ENCODE results near the gene UBE2N.
"Not testable (repeated sequence)": the region's sequence is repeated elsewhere in the genome, so short reads cannot be mapped to it uniquely, and the experiment has no call there.

The UBE2N gene

DNA sequence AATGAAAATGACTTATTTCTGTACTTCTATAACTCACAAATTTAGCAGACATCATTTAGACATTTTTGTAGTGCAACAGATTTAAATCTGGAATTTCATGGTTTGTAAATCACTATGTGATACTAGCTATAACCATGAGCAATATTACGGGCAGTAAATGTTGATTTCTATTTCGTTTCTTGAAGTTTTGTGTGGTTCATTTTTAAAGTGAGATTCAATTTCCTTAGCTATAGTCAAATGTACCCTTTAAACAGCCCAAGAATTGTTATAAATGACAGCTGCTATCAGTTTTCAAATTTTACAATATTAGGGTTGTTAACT lies 33.8 kb downstream of the UBE2N start:
- no peak for DNase-seq (ENCODE audit: insufficient read length)
- TF ChIP-seq POLR2AphosphoS5 (IDR thresholded peaks at IDR 0.05; ENCODE audit: low read depth, low read length) (no peak), TAF1 (IDR thresholded peaks at IDR 0.05; ENCODE audit: borderline replicate concordance, low read depth, low read length) (no peak), POLR2A (IDR thresholded peaks at IDR 0.05; ENCODE audit: low read depth, low read length) (no peak)
- FAIRE-seq: no peak

GRCh38 chr12:93407054-93407962 lies 34.4 kb downstream of the UBE2N start:
- TF ChIP-seq TAF1 (IDR thresholded peaks at IDR 0.05; ENCODE audit: borderline replicate concordance, low read depth, low read length) (no peak), POLR2AphosphoS5 (IDR thresholded peaks at IDR 0.05; ENCODE audit: low read depth, low read length) (no peak), POLR2A (IDR thresholded peaks at IDR 0.05; ENCODE audit: low read depth, low read length) (no peak; the same call in 1 of the 2 replicates)
- no peak for FAIRE-seq
- no peak for DNase-seq (ENCODE audit: insufficient read length)

GRCh38 chr12:93404961-93405849 lies 36.5 kb downstream of the UBE2N start:
- DNase-seq (ENCODE audit: insufficient read length) (no peak), FAIRE-seq (no peak)
- TF ChIP-seq POLR2A (IDR thresholded peaks at IDR 0.05; ENCODE audit: low read depth, low read length): no peak; the same call in none of the 2 replicates
- TF ChIP-seq TAF1 (IDR thresholded peaks at IDR 0.05; ENCODE audit: borderline replicate concordance, low read depth, low read length): no peak
- peak; percentile 47; the same call in 1 of the 2 replicates for TF ChIP-seq POLR2AphosphoS5 (IDR thresholded peaks at IDR 0.05; ENCODE audit: low read depth, low read length)

- FAIRE-seq (no peak), DNase-seq (ENCODE audit: insufficient read length) (no peak)
- TF ChIP-seq POLR2A (IDR thresholded peaks at IDR 0.05; ENCODE audit: low read depth, low read length): peak; percentile 62
- no peak for TF ChIP-seq TAF1 (IDR thresholded peaks at IDR 0.05; ENCODE audit: borderline replicate concordance, low read depth, low read length)
- TF ChIP-seq POLR2AphosphoS5 (IDR thresholded peaks at IDR 0.05; ENCODE audit: low read depth, low read length): peak; percentile 58
Observed at GRCh38 chr12:93403988-93404803, 37.6 kb downstream of the UBE2N start.

DNA sequence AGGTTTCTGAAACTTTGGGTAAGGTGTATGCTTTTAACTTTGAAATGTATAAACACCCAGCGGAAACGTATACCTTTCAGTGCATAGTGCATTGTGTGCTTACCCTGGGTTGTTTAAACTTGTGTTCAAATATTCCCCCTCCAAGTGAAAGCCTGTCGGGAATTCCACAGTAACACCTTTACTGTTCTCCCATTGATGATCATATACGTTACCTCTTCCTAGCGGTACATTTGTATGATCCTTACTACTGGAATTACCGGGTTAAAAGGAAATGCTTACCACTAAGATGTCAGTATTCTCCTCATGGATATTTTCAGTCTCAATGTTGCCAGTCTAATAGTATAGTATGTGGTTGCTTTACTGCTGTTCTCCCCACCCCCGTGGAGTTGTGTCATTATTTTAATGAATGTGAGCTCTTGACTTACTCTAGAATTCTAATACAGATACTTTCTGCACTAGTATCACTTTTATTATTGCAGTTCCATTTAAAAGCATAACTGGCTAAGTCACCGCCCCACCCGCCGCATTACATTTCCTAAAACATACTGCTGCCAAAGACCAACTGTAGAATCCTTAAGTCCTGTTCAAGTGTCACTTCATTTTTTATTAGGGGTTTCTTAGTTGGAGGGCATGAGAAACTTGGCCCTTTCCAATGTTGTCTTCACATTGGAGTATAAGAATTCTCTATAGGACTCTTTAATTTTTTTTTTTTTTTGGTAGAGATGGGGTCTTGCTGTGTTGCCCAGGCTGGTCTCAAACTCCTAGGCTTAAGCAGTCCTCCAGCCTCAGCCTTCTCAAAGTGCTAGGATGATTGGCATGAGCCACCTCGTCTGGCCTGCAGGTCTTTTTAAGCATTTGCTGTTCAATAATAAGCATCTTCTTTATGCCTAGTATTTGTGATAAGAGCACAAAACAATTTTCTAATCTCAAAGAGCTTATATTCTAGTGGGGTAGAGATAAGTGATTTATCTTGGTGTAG lies 39.1 kb downstream of the UBE2N start:
- DNase-seq (ENCODE audit: insufficient read length) (no peak), FAIRE-seq (no peak)
- TF ChIP-seq POLR2AphosphoS5 (IDR thresholded peaks at IDR 0.05; ENCODE audit: low read depth, low read length): 0 out of 2 replicates have a peak, but pooled peaks have one; percentile 22
- TF ChIP-seq POLR2A (IDR thresholded peaks at IDR 0.05; ENCODE audit: low read depth, low read length): no peak; the same call in 1 of the 2 replicates

GRCh38 chr12:93399183-93399863 lies 42.4 kb downstream of the UBE2N start:
- FAIRE-seq: peak; percentile 100
- not testable (repeated sequence) for DNase-seq (ENCODE audit: insufficient read length)

DNA sequence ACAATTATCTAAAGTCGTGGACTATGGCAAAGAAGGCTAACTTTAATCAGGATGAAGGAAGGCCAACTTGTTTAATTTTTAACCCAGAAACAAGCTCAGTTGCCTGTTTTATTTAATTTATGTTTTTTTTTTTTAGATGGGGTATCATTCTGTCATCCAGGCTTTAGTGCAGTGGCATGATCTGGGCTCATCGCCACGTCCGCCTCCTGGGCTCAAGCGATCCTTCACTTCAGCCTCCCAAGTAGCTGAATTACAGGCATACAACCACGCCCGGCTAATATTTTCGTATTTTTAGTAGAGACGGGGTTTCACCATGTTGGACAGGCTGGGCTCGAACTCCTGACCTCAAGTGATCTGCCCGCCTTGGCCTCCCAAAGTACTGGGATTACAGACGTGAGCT lies 44.3 kb downstream of the UBE2N start:
- no peak for TF ChIP-seq POLR2AphosphoS5 (IDR thresholded peaks at IDR 0.05; ENCODE audit: low read depth, low read length)
- no peak for TF ChIP-seq TAF1 (IDR thresholded peaks at IDR 0.05; ENCODE audit: borderline replicate concordance, low read depth, low read length)
- TF ChIP-seq POLR2A (IDR thresholded peaks at IDR 0.05; ENCODE audit: low read depth, low read length): no peak
- DNase-seq (ENCODE audit: insufficient read length) (no peak), FAIRE-seq (no peak)

DNA sequence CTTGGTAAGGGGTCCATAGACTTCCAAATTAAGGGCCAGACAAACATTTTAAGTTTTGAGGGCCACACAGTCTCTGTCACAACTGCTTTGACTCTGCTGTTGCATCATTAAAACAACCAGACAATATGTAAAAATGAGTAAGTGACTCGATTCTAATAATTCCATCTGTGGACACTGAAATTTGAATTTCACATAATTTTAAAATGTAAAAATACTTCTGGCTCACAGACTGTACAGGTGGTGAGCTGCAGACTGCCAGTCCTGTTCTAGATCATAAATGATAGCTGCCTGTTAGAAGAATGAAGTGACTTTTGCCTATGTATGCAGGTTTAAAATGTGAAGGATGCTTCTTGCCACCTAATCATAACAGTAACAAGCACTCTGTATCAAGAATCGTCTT lies 48.3 kb downstream of the UBE2N start:
- no peak for DNase-seq (ENCODE audit: insufficient read length)
- TF ChIP-seq POLR2AphosphoS5 (IDR thresholded peaks at IDR 0.05; ENCODE audit: low read depth, low read length): no peak
- no peak for FAIRE-seq

GRCh38 chr12:93390549-93391297 lies 51.0 kb downstream of the UBE2N start:
- TF ChIP-seq TAF1 (IDR thresholded peaks at IDR 0.05; ENCODE audit: borderline replicate concordance, low read depth, low read length) (no peak), POLR2A (IDR thresholded peaks at IDR 0.05; ENCODE audit: low read depth, low read length) (no peak), POLR2AphosphoS5 (IDR thresholded peaks at IDR 0.05; ENCODE audit: low read depth, low read length) (no peak)
- FAIRE-seq (no peak), DNase-seq (ENCODE audit: insufficient read length) (no peak)

All from GM12892 (cell line).